H1 (cell line): ENCODE measurements around the gene PHOSPHO1. TPM values are rescaled to one million over a fixed set of nuclear protein-coding genes. Genes with fewer than 3 reads are reported as not detected.

ENCODE experiments used
- BRCA1 ChIP-seq: IDR thresholded peaks from 2 replicates; pipeline ENCODE4 v1.6.1; 2012; ENCODE audit warnings: low read depth, low read length, improper control_type of control experiment
- CBX5 ChIP-seq: fragments of 300-800, 300-1000 bp; sonication (generic); IDR thresholded peaks from 2 replicates; pipeline ENCODE4 v1.7.1; 2016; ENCODE audit warnings: antibody characterized with exemption, low read length, low read depth
- CHD7 ChIP-seq: fragments of 300-600 bp; sonication (generic); IDR thresholded peaks from 2 replicates; pipeline ENCODE4 v1.7.1; 2012; ENCODE audit warnings: low read length, moderate library complexity, mild to moderate bottlenecking, inconsistent platforms; ENCODE audit not compliant: insufficient replicate concordance
- E2F6 ChIP-seq: IDR thresholded peaks from 2 replicates; pipeline ENCODE4 v1.6.1; 2012; ENCODE audit warnings: inconsistent platforms
- JUN ChIP-seq: IDR thresholded peaks from 2 replicates; pipeline ENCODE4 v1.6.1; 2011; ENCODE audit warnings: low read depth, mild to moderate bottlenecking, improper control_type of control experiment, low read length
- KDM4A ChIP-seq: IDR thresholded peaks from one replicate; pipeline ENCODE4 v1.7.1; 2012; ENCODE audit warnings: low read depth, mild to moderate bottlenecking, moderate library complexity, low read length, inconsistent platforms; ENCODE audit not compliant: severe bottlenecking
- POLR2AphosphoS5 ChIP-seq: IDR thresholded peaks from 2 replicates; pipeline ENCODE4 v1.6.1; 2011; ENCODE audit warnings: low read depth, low read length
- SIN3A ChIP-seq, 2 experiments: IDR thresholded peaks in 1 of 2; conservative IDR thresholded peaks in 1 of 2; 2 replicates each; pipeline ENCODE4 v1.6.1; 2011 to 2012; ENCODE audit warnings: low read length in 2 of 2, improper control_type of control experiment in 1 of 2, low read depth in 1 of 2, mild to moderate bottlenecking in 1 of 2
- TAF7 ChIP-seq: optimal IDR thresholded peaks from 2 replicates; pipeline ENCODE3; 2011; ENCODE audit warnings: low read depth, mild to moderate bottlenecking, inconsistent platforms, low read length, moderate library complexity, borderline replicate concordance
- TEAD4 ChIP-seq: IDR thresholded peaks from 2 replicates; pipeline ENCODE4 v1.6.1; 2012; ENCODE audit warnings: low read depth, low read length, inconsistent platforms, mixed read lengths
- polyA plus RNA-seq, 7 experiments: library from polyadenylated mRNA; depleted of rRNA in 3 of 7; stranded (reverse) in 5 of 7; unstranded in 2 of 7; fragments of >200 nt in 5 of 7; fragments of 200-250 nt in 2 of 7; gene quantifications; 1 replicate in 5 of 7; 2 replicates in 1 of 7; 4 replicates in 1 of 7; pipeline versions ENCODE4 v1.2.1 to v1.2.3, GENCODE V29; 2011 to 2013; ENCODE audit warnings: missing spikeins in 2 of 7, mixed read lengths in 2 of 7
- total RNA-seq: library from RNA; stranded (reverse); fragmentation: NEBNext Ultra II Directional; extraction: Animal tissue kit (Norgen Biotek cat#: 25700); gene quantifications from 2 replicates; pipeline ENCODE4 v1.2.1, GENCODE V29; 2021

Gene PHOSPHO1
- total and polyA plus RNA-seq, 2 of the 8 experiments (the other 6 are each of a cell fraction or from before 2014, with no cell fraction given), result 0.34 to 0.45 TPM

- TF ChIP-seq CHD7 (no peak), CBX5 (no peak), E2F6 (no peak), JUN (no peak), KDM4A (no peak), TAF7 (no peak), SIN3A (conservative IDR thresholded peaks at IDR 0.05 in 1 of 2, IDR thresholded peaks at IDR 0.05 in 1 of 2; ENCODE audit: low read depth in 1 of 2, low read length in 2 of 2) (no peak), BRCA1 (no peak), POLR2AphosphoS5 (no peak), TEAD4 (no peak)
These were observed 16.7 kb downstream of the PHOSPHO1 start (continued) for GRCh38 chr17:49213847-49214246.
